ENCODE data around the gene GNAQ. TPM values are rescaled to one million over a fixed set of nuclear protein-coding genes. Genes with fewer than 3 reads are reported as not detected.

GNAQ gene
- total and polyA plus RNA-seq, 2 donors from 2014 or later, result 16.2 to 83.4 TPM

DNA sequence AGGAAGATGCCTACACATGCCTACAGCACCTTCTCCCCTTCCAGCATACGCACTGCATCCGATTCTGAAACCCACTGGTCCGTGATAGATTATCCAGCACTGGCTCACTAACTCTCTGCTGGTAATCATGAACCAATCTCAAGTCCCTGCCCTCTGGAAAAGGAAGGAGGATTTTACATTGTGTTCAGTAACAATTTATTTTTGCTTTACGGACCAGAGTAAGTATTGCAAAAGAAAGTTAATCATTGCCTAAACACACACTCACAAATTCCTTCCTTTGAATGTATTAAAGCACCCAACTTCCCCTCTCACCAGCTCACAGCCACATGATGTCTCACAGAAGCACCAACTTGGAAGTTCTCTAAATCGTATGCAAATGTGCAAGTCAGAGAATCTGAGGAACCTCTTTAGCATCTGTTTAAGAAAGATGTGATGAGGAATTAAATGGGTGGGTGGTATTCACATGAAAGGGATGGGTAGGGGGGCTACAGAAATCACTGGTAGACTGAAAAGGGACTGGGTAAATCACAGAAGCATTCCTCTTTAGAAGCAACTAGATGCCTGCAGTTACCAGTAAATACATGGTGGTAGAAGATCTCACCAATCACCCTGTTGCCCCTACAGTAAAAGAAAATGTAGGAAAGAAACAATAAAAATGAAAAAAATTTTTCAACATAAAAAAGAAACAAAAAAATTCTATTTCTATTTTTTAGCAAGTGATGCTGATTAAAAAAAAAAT is 8.4 kb downstream of the GNAQ start:
- H3K27ac ChIP-seq (ENCODE audit: low read depth in 2 of 2, low read length in 2 of 2), result peak overlapping the region; percentile 66 to 69
- peak in 3 of 5 donors; percentile 52 to 87 (median 85) for DNase-seq

DNA sequence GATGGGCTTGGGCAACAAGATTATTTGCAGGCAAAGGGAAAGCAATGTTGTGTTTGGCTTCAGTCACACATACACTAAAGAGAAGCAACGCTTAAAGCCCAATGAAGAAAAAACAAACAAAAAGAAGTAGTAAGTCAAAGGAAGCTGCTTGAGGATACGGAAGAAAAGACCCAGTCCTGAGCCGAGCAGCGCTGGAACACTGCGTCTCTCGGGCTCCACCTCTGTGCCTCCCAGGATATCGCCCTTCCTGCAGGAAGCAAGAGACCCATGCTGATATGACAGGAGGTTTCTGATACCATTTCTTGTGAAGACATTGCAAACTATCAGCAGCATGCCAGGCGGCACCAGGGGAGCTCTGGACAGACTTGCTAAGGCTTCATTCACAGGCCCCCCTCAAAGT is 9.9 kb downstream of the GNAQ start:
- H3K9ac ChIP-seq (ENCODE audit: low read length in 3 of 3), result peak overlapping the region in 1 of 3 donors; percentile 21
- H3K27me3 ChIP-seq (ENCODE audit: control insufficient read depth, insufficient read depth, low read length), result no peaks in the 10 kb centered on the region
- DNase-seq, result peak in 2 of 5 donors; percentile 49 to 80
- no peaks in the 10 kb centered on the region for H3K36me3 ChIP-seq (ENCODE audit: control insufficient read depth in 2 of 3, insufficient read depth in 3 of 3, low read length in 3 of 3)
- peaks cover 4 to 56% (median 30%) of the 10 kb centered on the region in 3 donors for H3K4me1 ChIP-seq (ENCODE audit: control insufficient read depth in 2 of 3, insufficient read depth in 2 of 3, low read depth in 1 of 3, low read length in 3 of 3)
- intact Hi-C loops (cut with DNase I), result no loop called here
- no peaks in the 10 kb centered on the region for H3K9me3 ChIP-seq (ENCODE audit: control insufficient read depth in 2 of 3, insufficient read depth in 1 of 3, low read length in 3 of 3)
- H3K27ac ChIP-seq (ENCODE audit: low read depth in 2 of 2, low read length in 2 of 2), result peak overlapping the region; percentile 3 to 51
- no peak for FAIRE-seq
- peak overlapping the region in 2 of 3 donors; percentile 37 to 44 for H3K4me3 ChIP-seq (ENCODE audit: low read length in 3 of 3)
- no peak for TF ChIP-seq CTCF (IDR thresholded peaks at IDR 0.05; ENCODE audit: borderline replicate concordance, extremely low read depth, insufficient read depth)

More for the DNA sequence above, 8.4 kb downstream of the GNAQ start:
- intact Hi-C loops (cut with DNase I), result no loop called here
- peak; percentile 95 for FAIRE-seq
- Histone ChIP-seq H3K9ac (ENCODE audit: low read length in 3 of 3) (peak overlapping the region in 1 of 3 donors; percentile 42), H3K9me3 (ENCODE audit: control insufficient read depth in 2 of 3, insufficient read depth in 1 of 3, low read length in 3 of 3) (no peaks in the 10 kb centered on the region), H3K4me3 (ENCODE audit: low read length in 3 of 3) (peak overlapping the region in 2 of 3 donors; percentile 40 to 45), H3K36me3 (ENCODE audit: control insufficient read depth in 2 of 3, insufficient read depth in 3 of 3, low read length in 3 of 3) (no peaks in the 10 kb centered on the region), H3K27me3 (ENCODE audit: control insufficient read depth, insufficient read depth, low read length) (no peaks in the 10 kb centered on the region), H3K4me1 (ENCODE audit: control insufficient read depth in 2 of 3, insufficient read depth in 2 of 3, low read depth in 1 of 3, low read length in 3 of 3) (peaks cover 4 to 54% (median 30%) of the 10 kb centered on the region in 3 donors)
- TF ChIP-seq CTCF (IDR thresholded peaks at IDR 0.05; ENCODE audit: borderline replicate concordance, extremely low read depth, insufficient read depth), result no peak

- Histone ChIP-seq H3K9ac (ENCODE audit: low read length in 3 of 3) (no peak overlapping the region), H3K4me1 (ENCODE audit: control insufficient read depth in 2 of 3, insufficient read depth in 2 of 3, low read depth in 1 of 3, low read length in 3 of 3) (peaks cover 0 to 27% (median 16%) of the 10 kb centered on the region in 3 donors), H3K36me3 (ENCODE audit: control insufficient read depth in 2 of 3, insufficient read depth in 3 of 3, low read length in 3 of 3) (no peaks in the 10 kb centered on the region), H3K4me3 (ENCODE audit: low read length in 3 of 3) (no peak overlapping the region), H3K27me3 (ENCODE audit: control insufficient read depth, insufficient read depth, low read length) (no peaks in the 10 kb centered on the region), H3K9me3 (ENCODE audit: control insufficient read depth in 2 of 3, insufficient read depth in 1 of 3, low read length in 3 of 3) (no peaks in the 10 kb centered on the region), H3K27ac (ENCODE audit: low read depth in 2 of 2, low read length in 2 of 2) (no peak overlapping the region)
- FAIRE-seq, result no peak
- TF ChIP-seq CTCF (IDR thresholded peaks at IDR 0.05; ENCODE audit: borderline replicate concordance, extremely low read depth, insufficient read depth), result no peak
- no peak for DNase-seq
- intact Hi-C loops (cut with DNase I), result no loop called here
These were observed 14.4 kb downstream of the GNAQ start for GRCh38 chr9:78017190-78017693.
